Endothelial cell of umbilical vein (primary cell): ENCODE measurements around the gene ZNF689. TPM values are rescaled to one million over a fixed set of nuclear protein-coding genes. Genes with fewer than 3 reads are reported as not detected.

Experiments used
- BruUV-seq: library from RNA; stranded (reverse); fragments of 400-500 nt; replicated peaks from 2 replicates; lab custom pipeline; 2021; lab: Mats Ljungman, UMichigan
- CTCF ChIA-PET: fragments of 300-600, 350-600 bp; sonication (Branson Sonifier 250); formaldehyde crosslinking; loops from one replicate; lab custom pipeline; 2021; ENCODE audit warnings: antibody characterized with exemption, inconsistent platforms; lab: Charles Lee
- POLR2A ChIA-PET: fragments of 300-600, 350-600 bp; sonication (Branson Sonifier 250); formaldehyde crosslinking; loops from one replicate; lab custom pipeline; 2021; ENCODE audit warnings: antibody characterized with exemption, inconsistent platforms; lab: Charles Lee
- DNase-seq: peaks from one replicate; pipeline ENCODE4 v3.0.0-alpha.2; 2011; ENCODE audit warnings: low read depth, low spot score
- FAIRE-seq: peaks from 2 replicates; lab custom pipeline; 2011; peaks lifted over from hg19 to GRCh38; lab: Jason Lieb, UNC
- H2AFZ ChIP-seq: 2 replicates; pipeline ENCODE4 v1.6.0; 2012; ENCODE audit warnings: low read depth, low read length, control low read depth, inconsistent platforms
- H3K27ac ChIP-seq: 2 replicates; pipeline ENCODE4 v1.5.1; 2011; ENCODE audit warnings: low read depth, mild to moderate bottlenecking, control low read depth, low read length, moderate library complexity; ENCODE audit not compliant: insufficient read depth
- H3K27me3 ChIP-seq, 2 experiments: 2 replicates each; pipeline versions ENCODE4 v1.6.0 to v1.6.1; 2011; ENCODE audit warnings: low read length in 2 of 2, mixed read lengths in 1 of 2; ENCODE audit not compliant: control insufficient read depth in 2 of 2, insufficient read depth in 2 of 2
- H3K36me3 ChIP-seq, 2 experiments: 2 replicates in 1 of 2; 3 replicates in 1 of 2; pipeline ENCODE4 v1.5.1; 2011; ENCODE audit warnings: low read length in 2 of 2, mild to moderate bottlenecking in 1 of 2, moderate library complexity in 1 of 2; ENCODE audit not compliant: control insufficient read depth in 2 of 2, insufficient read depth in 2 of 2; ENCODE audit errors: extremely low read depth in 1 of 2
- H3K4me1 ChIP-seq: 3 replicates; pipeline ENCODE4 v1.5.1; 2011; ENCODE audit warnings: mild to moderate bottlenecking, low read length; ENCODE audit not compliant: control insufficient read depth, insufficient read depth; ENCODE audit errors: extremely low read depth
- H3K4me2 ChIP-seq: 2 replicates; pipeline ENCODE4 v1.6.1; 2011; ENCODE audit warnings: low read length, control low read depth, mixed read lengths; ENCODE audit not compliant: insufficient read depth
- H3K4me3 ChIP-seq, 3 experiments: fragments of 200-600 bp in 1 of 3; sonication (generic), shearing (Covaris generic) in 1 of 3; replicated peaks in 1 of 3; 2 replicates each; pipeline ENCODE4 v1.5.1; 2011 to 2016; ENCODE audit warnings: control low read depth in 3 of 3, low read length in 3 of 3, mild to moderate bottlenecking in 2 of 3, inconsistent platforms in 1 of 3, low read depth in 1 of 3, moderate library complexity in 1 of 3; ENCODE audit not compliant: insufficient read depth in 1 of 3
- H3K79me2 ChIP-seq: 2 replicates; pipeline ENCODE4 v1.6.0; 2012; ENCODE audit warnings: low read length, inconsistent platforms; ENCODE audit not compliant: control insufficient read depth, insufficient read depth
- H3K9ac ChIP-seq: replicated peaks from 2 replicates; pipeline ENCODE3; 2011; ENCODE audit warnings: low read length, control low read depth; ENCODE audit not compliant: insufficient read depth; ENCODE audit errors: extremely low read depth
- H3K9me1 ChIP-seq: replicated peaks from 3 replicates; pipeline ENCODE4 v1.6.0; 2011; ENCODE audit warnings: mild to moderate bottlenecking, low read length; ENCODE audit not compliant: control insufficient read depth, insufficient read depth; ENCODE audit errors: extremely low read depth
- H3K9me3 ChIP-seq: replicated peaks from 2 replicates; pipeline ENCODE4 v1.5.1; 2012; ENCODE audit warnings: low read length, inconsistent platforms; ENCODE audit not compliant: control insufficient read depth, insufficient read depth
- H4K20me1 ChIP-seq: replicated peaks from 2 replicates; pipeline ENCODE3; 2011; ENCODE audit warnings: mild to moderate bottlenecking, low read length; ENCODE audit not compliant: control insufficient read depth, insufficient read depth; ENCODE audit errors: extremely low read depth
- EZH2 ChIP-seq: IDR thresholded peaks from 2 replicates; pipeline ENCODE4 v1.6.1; 2012; ENCODE audit warnings: borderline replicate concordance, low read depth, mild to moderate bottlenecking, moderate library complexity, low read length, inconsistent platforms; ENCODE audit not compliant: severe bottlenecking
- FOS ChIP-seq: IDR thresholded peaks from 2 replicates; pipeline ENCODE4 v1.6.1; 2011; ENCODE audit warnings: mild to moderate bottlenecking, low read length, moderate library complexity, borderline replicate concordance; ENCODE audit not compliant: insufficient read depth
- GATA2 ChIP-seq: IDR thresholded peaks from 2 replicates; pipeline ENCODE4 v1.7.0; 2011; ENCODE audit warnings: low read depth, mild to moderate bottlenecking, moderate library complexity, mixed read lengths, low read length; ENCODE audit not compliant: insufficient read length, insufficient read depth
- JUN ChIP-seq: IDR thresholded peaks from 2 replicates; pipeline ENCODE4 v1.6.1; 2011; ENCODE audit warnings: borderline replicate concordance, low read depth; ENCODE audit not compliant: insufficient read length, insufficient read depth
- MAX ChIP-seq: IDR thresholded peaks from 2 replicates; pipeline ENCODE4 v1.6.1; 2011; ENCODE audit not compliant: insufficient read depth, insufficient read length
- MYC ChIP-seq: IDR thresholded peaks from one replicate; pipeline ENCODE4 v1.6.1; 2011; ENCODE audit warnings: mild to moderate bottlenecking, low read depth, low read length
- POLR2A ChIP-seq: IDR thresholded peaks from 2 replicates; pipeline ENCODE4 v1.6.1; 2012; ENCODE audit warnings: low read depth, mild to moderate bottlenecking, control low read depth, low read length
- POLR2AphosphoS5 ChIP-seq: IDR thresholded peaks from 2 replicates; pipeline ENCODE4 v1.6.1; 2012; ENCODE audit warnings: low read depth, mild to moderate bottlenecking, control low read depth, low read length, moderate library complexity; ENCODE audit not compliant: insufficient read depth
- dilution Hi-C: fragments of 300-500 bp; cut with MboI; formaldehyde crosslinking; loops from one replicate; pipeline ENCODE4 v1.15.0; 2019; ENCODE audit warnings: low sequenced_read_pairs; ENCODE audit not compliant: extremely low pct_ligation_motif_present
- intact Hi-C: fragments of 100-400 bp; cut with micrococcal nuclease; formaldehyde crosslinking; loops from one replicate; pipeline ENCODE4 v1.10.0; 2022
- polyA plus RNA-seq, 4 experiments: library from polyadenylated mRNA; depleted of rRNA in 3 of 4; stranded (reverse) in 3 of 4; unstranded in 1 of 4; fragments of >200 nt; gene quantifications; 2 replicates each; pipeline versions ENCODE4 v1.2.1 to v1.2.3, GENCODE V29; 2011 to 2012; ENCODE audit warnings: missing spikeins in 1 of 4
- total RNA-seq: library from RNA; stranded (reverse); gene quantifications from 2 replicates; pipeline ENCODE4 v1.2.3, GENCODE V29; 2021

Gene ZNF689
- total and polyA plus RNA-seq, 2 donors (not counting 3 experiments of a cell fraction or from before 2014, with no cell fraction given): 7.5 to 8.4 TPM

DNA sequence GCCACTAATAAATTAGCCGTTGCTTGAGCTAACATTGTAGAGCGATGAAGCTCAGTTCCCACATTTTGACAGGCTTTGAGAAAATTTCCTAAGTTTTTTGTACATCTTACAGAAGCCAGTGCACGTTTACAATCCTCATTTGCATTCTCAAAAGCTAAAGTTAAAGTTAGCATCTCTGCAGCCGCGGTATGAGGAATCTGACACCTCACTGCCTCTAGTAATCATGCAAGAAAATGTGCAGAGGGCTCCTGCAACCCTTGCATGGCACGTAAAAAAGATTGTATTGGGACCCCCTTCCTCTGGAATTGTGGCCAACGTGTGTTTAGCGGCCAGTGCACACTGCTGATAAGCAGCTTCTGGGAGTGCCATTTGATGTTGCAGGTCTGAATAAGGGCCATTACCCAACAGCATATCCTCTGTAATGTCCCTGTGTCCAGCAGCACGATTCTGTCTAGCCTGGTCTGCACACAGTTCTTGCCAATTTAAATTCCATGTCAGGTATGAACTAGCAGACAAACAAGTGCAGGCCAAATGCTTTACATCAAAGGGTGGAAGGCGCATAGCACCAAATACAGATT lies 12.4 kb upstream of the ZNF689 start:
- POLR2A ChIA-PET: no interaction called here
- no peak overlapping the region for H2AFZ ChIP-seq
- no peaks in the 10 kb centered on the region for H3K4me1 ChIP-seq
- dilution Hi-C loops: no loop called here
- H4K20me1 ChIP-seq: no peaks in the 10 kb centered on the region
- H3K9ac ChIP-seq: no peak overlapping the region
- BruUV-seq: no TSS peak
- H3K9me3 ChIP-seq: no peaks in the 10 kb centered on the region
- no peaks in the 10 kb centered on the region for H3K9me1 ChIP-seq
- no peaks in the 10 kb centered on the region for H3K36me3 ChIP-seq
- H3K27ac ChIP-seq: no peak overlapping the region
- no peak overlapping the region for H3K4me3 ChIP-seq
- peaks cover 12% of the 10 kb centered on the region in 2 experiments for H3K27me3 ChIP-seq
- intact Hi-C loops: no loop called here
- no peak for DNase-seq
- H3K79me2 ChIP-seq: no peaks in the 10 kb centered on the region
- TF ChIP-seq GATA2: no peak
- TF ChIP-seq POLR2AphosphoS5: no peak
- TF ChIP-seq JUN: no peak
- no peak for FAIRE-seq
- no peak overlapping the region for H3K4me2 ChIP-seq
- CTCF ChIA-PET: interaction anchor here (1.8 kb wide), 1 partner anchor 24 kb away, joined by 4 read pairs; no protein-coding TSS in a partner anchor

DNA sequence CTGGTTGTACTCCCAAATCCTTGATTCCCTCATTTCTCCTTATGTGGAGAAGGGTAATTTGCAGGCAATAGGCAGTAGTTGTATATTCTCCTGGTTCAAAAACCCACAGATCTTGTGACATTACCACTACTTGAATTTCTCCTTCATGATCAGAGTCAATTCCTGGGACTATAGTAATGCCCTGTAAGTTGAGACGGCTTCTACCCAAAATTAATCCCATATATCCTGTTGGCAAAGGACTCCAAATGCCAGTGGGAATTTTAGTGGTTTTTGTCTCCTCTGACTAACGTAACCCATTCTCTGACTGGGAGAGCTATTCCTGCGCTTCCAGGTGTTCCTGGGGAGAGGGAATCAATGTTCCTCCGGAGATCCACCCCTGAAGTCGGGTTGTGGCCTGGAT lies 11.6 kb upstream of the ZNF689 start:
- DNase-seq: no peak
- intact Hi-C loops: no loop called here

More for the DNA sequence above, 11.6 kb upstream of the ZNF689 start:
- FAIRE-seq: no peak
- CTCF ChIA-PET: no interaction called here
- no peak overlapping the region for H3K4me2 ChIP-seq
- no peak overlapping the region for H2AFZ ChIP-seq
- no TSS peak for BruUV-seq
- H3K9me3 ChIP-seq: no peaks in the 10 kb centered on the region
- no peaks in the 10 kb centered on the region for H3K4me1 ChIP-seq
- no peak overlapping the region for H3K27ac ChIP-seq
- POLR2A ChIA-PET: no interaction called here
- H3K9ac ChIP-seq: no peak overlapping the region
- TF ChIP-seq POLR2A (no peak), POLR2AphosphoS5 (no peak), MYC (no peak), EZH2 (no peak), MAX (no peak), FOS (no peak), GATA2 (no peak)
- no peaks in the 10 kb centered on the region for H3K9me1 ChIP-seq
- H3K79me2 ChIP-seq: no peaks in the 10 kb centered on the region
- no peak overlapping the region for H3K4me3 ChIP-seq
- no peaks in the 10 kb centered on the region for H4K20me1 ChIP-seq
- H3K36me3 ChIP-seq: no peaks in the 10 kb centered on the region
- dilution Hi-C loops: no loop called here
- peaks cover 12% of the 10 kb centered on the region in 2 experiments for H3K27me3 ChIP-seq
